Ovary (tissue), 3 donors: ENCODE data around the gene SMTNL1.

Source experiments
- CTCF ChIP-seq, 3 donors: fragments of 450-650 bp in 2 of 3; fragments of 200-600 bp in 1 of 3; IDR thresholded peaks; one replicate each; pipeline versions ENCODE4 v1.5.1 to v1.8.0; 2016 to 2022; ENCODE audit warnings: antibody characterized with exemption in 3 of 3, mild to moderate bottlenecking in 1 of 3
- EP300 ChIP-seq: sonication (generic); formaldehyde crosslinking; IDR thresholded peaks from one replicate; pipeline ENCODE4 v1.6.1; 2017; ENCODE audit warnings: antibody characterized with exemption
- POLR2A ChIP-seq: fragments of 450-650 bp; IDR thresholded peaks from one replicate; pipeline ENCODE4 v1.6.1; 2017; ENCODE audit warnings: antibody characterized with exemption, mild to moderate bottlenecking, moderate library complexity
- donor health status: DM: no; HTN: no; CAD: no.

- TF ChIP-seq CTCF (IDR thresholded peaks at IDR 0.05) (no peak), POLR2A (no peak), EP300 (no peak)
Measured at GRCh38 chr11:57546869-57547475, 9.6 kb downstream of the SMTNL1 start.
